ENCODE measurements around the gene TMEM38B. TPM values are rescaled to one million over a fixed set of nuclear protein-coding genes. Genes with fewer than 3 reads are reported as not detected.

Gene TMEM38B
- polyA plus RNA-seq, 3 donors, result 4.5 to 14.8 (median 12.2) TPM

- no peaks in the 10 kb centered on the region for H4K20me1 ChIP-seq (ENCODE audit: insufficient read depth, low read length)
- H3K9ac ChIP-seq (ENCODE audit: insufficient read depth, low read length, poor library complexity, severe bottlenecking), result no peak overlapping the region
- no peaks in the 10 kb centered on the region for H3K36me3 ChIP-seq (replicated peaks in 1 of 2; ENCODE audit: control insufficient read depth in 1 of 2, insufficient read depth in 2 of 2, low read length in 2 of 2)
- WGBS (ENCODE audit: insufficient coverage), result no CpG with 5 or more reads among the region's 15 CpGs
- no peak overlapping the region for H3K4me2 ChIP-seq (replicated peaks; ENCODE audit: extremely low read depth, low read length, poor library complexity, severe bottlenecking)
- H3K27ac ChIP-seq (ENCODE audit: low read depth in 1 of 2, low read length in 2 of 2), result no peak overlapping the region
- Mint-ChIP-seq H3K9me3 (peaks cover 3 to 29% (median 15%) of the 10 kb centered on the region in 7 donors), H3K4me1 (no peaks in the 10 kb centered on the region), H3K27ac (no peak overlapping the region), H3K27me3 (ENCODE audit: low read depth in 3 of 3) (no peaks in the 10 kb centered on the region), H3K4me3 (no peak overlapping the region), H3K36me3 (no peaks in the 10 kb centered on the region)
- no peak overlapping the region for H2AFZ ChIP-seq (ENCODE audit: insufficient read depth, low read depth, low read length, poor library complexity, severe bottlenecking)
- intact Hi-C loops (cut with micrococcal nuclease), result no loop called here
- no peaks in the 10 kb centered on the region for H3K4me1 ChIP-seq (ENCODE audit: control insufficient read depth in 1 of 2, insufficient read depth in 2 of 2, low read length in 2 of 2)
- no peak for DNase-seq
- TF ChIP-seq CTCF (IDR thresholded peaks at IDR 0.05), result no peak
- no peaks in the 10 kb centered on the region for H3K27me3 ChIP-seq (ENCODE audit: control insufficient read depth in 2 of 2, insufficient read depth in 2 of 2, low read length in 2 of 2)
- no peaks in the 10 kb centered on the region for H3K79me2 ChIP-seq (ENCODE audit: insufficient read depth, low read length)
- H3K9me3 ChIP-seq (replicated peaks in 1 of 2; ENCODE audit: control insufficient read depth in 1 of 2, insufficient read depth in 1 of 2, low read length in 2 of 2), result peaks cover 5 to 15% of the 10 kb centered on the region in 2 donors
- H3K4me3 ChIP-seq (replicated peaks in 1 of 3; ENCODE audit: low read depth in 2 of 3, low read length in 3 of 3), result no peak overlapping the region
Measured at GRCh38 chr9:105818903-105819302, 124.6 kb downstream of the TMEM38B start.

- no peak overlapping the region for H3K27ac ChIP-seq (ENCODE audit: low read depth in 1 of 2, low read length in 2 of 2)
- H3K36me3 Mint-ChIP-seq, result no peaks in the 10 kb centered on the region
- H3K9me3 Mint-ChIP-seq, result peaks cover 3 to 25% (median 19%) of the 10 kb centered on the region in 7 donors
Measured at GRCh38 chr9:105822814-105823213, 128.5 kb downstream of the TMEM38B start.

More at GRCh38 chr9:105822814-105823213, 128.5 kb downstream of the TMEM38B start:
- no peak overlapping the region for H3K4me3 Mint-ChIP-seq
- Histone ChIP-seq H3K9me3 (replicated peaks in 1 of 2; ENCODE audit: control insufficient read depth in 1 of 2, insufficient read depth in 1 of 2, low read length in 2 of 2) (peaks cover 5 to 11% of the 10 kb centered on the region in 2 donors), H3K9ac (ENCODE audit: insufficient read depth, low read length, poor library complexity, severe bottlenecking) (no peak overlapping the region), H3K4me1 (ENCODE audit: control insufficient read depth in 1 of 2, insufficient read depth in 2 of 2, low read length in 2 of 2) (no peaks in the 10 kb centered on the region), H2AFZ (ENCODE audit: insufficient read depth, low read depth, low read length, poor library complexity, severe bottlenecking) (no peak overlapping the region), H3K4me3 (replicated peaks in 1 of 3; ENCODE audit: low read depth in 2 of 3, low read length in 3 of 3) (no peak overlapping the region), H4K20me1 (ENCODE audit: insufficient read depth, low read length) (no peaks in the 10 kb centered on the region), H3K36me3 (replicated peaks in 1 of 2; ENCODE audit: control insufficient read depth in 1 of 2, insufficient read depth in 2 of 2, low read length in 2 of 2) (no peaks in the 10 kb centered on the region), H3K4me2 (replicated peaks; ENCODE audit: extremely low read depth, low read length, poor library complexity, severe bottlenecking) (no peak overlapping the region), H3K27me3 (ENCODE audit: control insufficient read depth in 2 of 2, insufficient read depth in 2 of 2, low read length in 2 of 2) (no peaks in the 10 kb centered on the region), H3K79me2 (ENCODE audit: insufficient read depth, low read length) (no peaks in the 10 kb centered on the region)
- H3K27ac Mint-ChIP-seq, result no peak overlapping the region
- WGBS (ENCODE audit: insufficient coverage), result 84% methylated on average over 5 of the region's 23 CpGs
- DNase-seq, result no peak
- intact Hi-C loops (cut with micrococcal nuclease), result no loop called here
- no peak for TF ChIP-seq CTCF (IDR thresholded peaks at IDR 0.05)
- peaks cover 0 to 2% (median 0%) of the 10 kb centered on the region in 3 donors for H3K27me3 Mint-ChIP-seq (ENCODE audit: low read depth in 3 of 3)
- no peaks in the 10 kb centered on the region for H3K4me1 Mint-ChIP-seq

Other genes starting within 250 kb of the TMEM38B start
- gene FSD1L, start 246.5 kb upstream of the TMEM38B start, polyA plus RNA-seq, result 1 to 10 TPM in 2 of 3 donors, under 1 TPM in 1; 0.96 to 3.2 (median 1.5) TPM
- gene FKTN, start 136.4 kb upstream of the TMEM38B start, polyA plus RNA-seq, result 1 to 10 TPM; 1.7 to 3.2 (median 2.7) TPM
- gene TAL2, start 32.1 kb upstream of the TMEM38B start, polyA plus RNA-seq, result not detected